GM19397 (cell line): ENCODE data around the gene CRTC2.
"Not testable (repeated sequence)": the region's sequence is repeated elsewhere in the genome, so short reads cannot be mapped to it uniquely, and the experiment has no call there.

Experiments used
- ATAC-seq: cut with Tn5 transposase; IDR thresholded peaks from one replicate; pipeline ENCODE4 v1.9.1; 2021; ENCODE audit warnings: mild to moderate bottlenecking, moderate library complexity; ENCODE audit not compliant: unreplicated experiment

The CRTC2 gene

GRCh38 chr1:153929981-153930948, 28.1 kb downstream of the CRTC2 start:
- no peak for ATAC-seq

GRCh38 chr1:153929426-153929825, 29.0 kb downstream of the CRTC2 start:
- no peak for ATAC-seq

GRCh38 chr1:153928791-153929341, 29.5 kb downstream of the CRTC2 start:
- no peak for ATAC-seq

- no peak for ATAC-seq
Observed at GRCh38 chr1:153928245-153928644, 30.2 kb downstream of the CRTC2 start.

GRCh38 chr1:153926405-153926804, 32.0 kb downstream of the CRTC2 start:
- ATAC-seq = no peak

GRCh38 chr1:153922972-153923925, 35.2 kb downstream of the CRTC2 start, which contains the start of gene GATAD2B:
Gene GATAD2B (minus strand): TSS chr1:153922972. CDS start chr1:153828347, 94,625 bp downstream.
- peak; percentile 92 for ATAC-seq

GRCh38 chr1:153922076-153922971, 36.1 kb downstream of the CRTC2 start:
- ATAC-seq = peak; percentile 26

GRCh38 chr1:153921803-153922075, 36.7 kb downstream of the CRTC2 start:
- no peak for ATAC-seq

- ATAC-seq = no peak
Observed at GRCh38 chr1:153921080-153921802, 37.2 kb downstream of the CRTC2 start.

GRCh38 chr1:153919876-153920852, 38.2 kb downstream of the CRTC2 start:
- ATAC-seq = no peak

- no peak for ATAC-seq
Observed at GRCh38 chr1:153916297-153916696, 42.1 kb downstream of the CRTC2 start.

GRCh38 chr1:153912349-153912748, 46.1 kb downstream of the CRTC2 start:
- no peak for ATAC-seq

GRCh38 chr1:153910560-153910959, 47.9 kb downstream of the CRTC2 start:
- not testable (repeated sequence) for ATAC-seq

- no peak for ATAC-seq
Observed at GRCh38 chr1:153908071-153908470, 50.3 kb downstream of the CRTC2 start.

GRCh38 chr1:153907134-153907533, 51.3 kb downstream of the CRTC2 start:
- ATAC-seq = no peak

GRCh38 chr1:153906396-153906795, 52.0 kb downstream of the CRTC2 start:
- no peak for ATAC-seq

GRCh38 chr1:153905908-153906307, 52.5 kb downstream of the CRTC2 start:
- ATAC-seq = not testable (repeated sequence)

- ATAC-seq = no peak
Observed at GRCh38 chr1:153903841-153904455, 54.5 kb downstream of the CRTC2 start.
